H1 (cell line): ENCODE data around the gene BORCS6. TPM values are rescaled to one million over a fixed set of nuclear protein-coding genes. Genes with fewer than 3 reads are reported as not detected.
A peak's percentile ranks its signal among the peaks of the same experiment; 100 is the strongest.

Experiments
- BACH1 ChIP-seq: IDR thresholded peaks from 2 replicates; pipeline ENCODE4 v1.6.1; 2012; ENCODE audit warnings: low read length, improper control_type of control experiment
- BCL11A ChIP-seq, 2 experiments: IDR thresholded peaks; one replicate each; pipeline ENCODE4 v1.6.1; 2011; ENCODE audit warnings: low read depth in 2 of 2, low read length in 2 of 2, mild to moderate bottlenecking in 2 of 2
- BRCA1 ChIP-seq: IDR thresholded peaks from 2 replicates; pipeline ENCODE4 v1.6.1; 2012; ENCODE audit warnings: low read depth, low read length, improper control_type of control experiment
- CEBPB ChIP-seq: IDR thresholded peaks from 2 replicates; pipeline ENCODE4 v1.6.1; 2012; ENCODE audit warnings: low read depth, low read length
- CHD1 ChIP-seq: IDR thresholded peaks from 2 replicates; pipeline ENCODE4 v1.6.1; 2012; ENCODE audit warnings: low read depth, low read length, improper control_type of control experiment
- CHD2 ChIP-seq: IDR thresholded peaks from 2 replicates; pipeline ENCODE4 v1.6.1; 2012; ENCODE audit warnings: low read length, improper control_type of control experiment
- EP300 ChIP-seq, 2 experiments: IDR thresholded peaks; 1 replicate in 1 of 2; 2 replicates in 1 of 2; pipeline ENCODE4 v1.6.1; 2011 to 2012; ENCODE audit warnings: low read depth in 2 of 2, low read length in 2 of 2, mild to moderate bottlenecking in 2 of 2, borderline replicate concordance in 1 of 2, inconsistent platforms in 1 of 2, moderate library complexity in 1 of 2
- JUN ChIP-seq: IDR thresholded peaks from 2 replicates; pipeline ENCODE4 v1.6.1; 2011; ENCODE audit warnings: low read depth, mild to moderate bottlenecking, improper control_type of control experiment, low read length
- KDM1A ChIP-seq: fragments of 200-600, 300-600 bp; sonication (generic); IDR thresholded peaks from 2 replicates; pipeline ENCODE4 v1.7.1; 2016; ENCODE audit warnings: mild to moderate bottlenecking, low read length, borderline replicate concordance
- KDM5A ChIP-seq: fragments of 200-600 bp; IDR thresholded peaks from 2 replicates; pipeline ENCODE4 v1.7.1; 2012; ENCODE audit warnings: mild to moderate bottlenecking, low read length, inconsistent platforms, mixed read lengths
- NANOG ChIP-seq: IDR thresholded peaks from 2 replicates; pipeline ENCODE4 v1.6.1; 2011; ENCODE audit warnings: low read length, low read depth, mild to moderate bottlenecking, inconsistent platforms; ENCODE audit not compliant: insufficient read depth, poor library complexity, severe bottlenecking
- NRF1 ChIP-seq: IDR thresholded peaks from 2 replicates; pipeline ENCODE4 v1.6.1; 2011; ENCODE audit warnings: mild to moderate bottlenecking, low read depth, low read length, improper control_type of control experiment
- PHF8 ChIP-seq: fragments of 200-600 bp; sonication (generic); conservative IDR thresholded peaks from 2 replicates; pipeline ENCODE4 v1.7.1; 2012; ENCODE audit warnings: low read depth, mild to moderate bottlenecking, inconsistent platforms, low read length, moderate library complexity
- POU5F1 ChIP-seq: IDR thresholded peaks from 2 replicates; pipeline ENCODE4 v1.6.1; 2011; ENCODE audit warnings: low read depth, mild to moderate bottlenecking, low read length, moderate library complexity
- SAP30 ChIP-seq: fragments of 300-600 bp; sonication (generic); IDR thresholded peaks from 2 replicates; pipeline ENCODE4 v1.7.1; 2012; ENCODE audit warnings: low read length, moderate library complexity, mild to moderate bottlenecking, inconsistent platforms; ENCODE audit not compliant: insufficient read depth, insufficient replicate concordance
- SIX5 ChIP-seq: IDR thresholded peaks from 2 replicates; pipeline ENCODE4 v1.6.1; 2011; ENCODE audit warnings: mild to moderate bottlenecking, low read depth, low read length
- SP2 ChIP-seq: IDR thresholded peaks from 2 replicates; pipeline ENCODE4 v1.6.1; 2012; ENCODE audit warnings: mild to moderate bottlenecking, low read length, inconsistent platforms
- SUZ12 ChIP-seq: fragments of 200-600 bp; sonication (generic); IDR thresholded peaks from 2 replicates; pipeline ENCODE4 v1.6.1; 2012; ENCODE audit warnings: mild to moderate bottlenecking, inconsistent platforms, low read length, moderate library complexity, mixed read lengths
- TAF1 ChIP-seq: IDR thresholded peaks from 2 replicates; pipeline ENCODE4 v1.6.1; 2011; ENCODE audit warnings: mild to moderate bottlenecking, low read depth, low read length
- TAF7 ChIP-seq: optimal IDR thresholded peaks from 2 replicates; pipeline ENCODE3; 2011; ENCODE audit warnings: low read depth, mild to moderate bottlenecking, inconsistent platforms, low read length, moderate library complexity, borderline replicate concordance
- TCF12 ChIP-seq: IDR thresholded peaks from 2 replicates; pipeline ENCODE4 v1.6.1; 2011; ENCODE audit warnings: low read depth, mild to moderate bottlenecking, low read length
- TEAD4 ChIP-seq: IDR thresholded peaks from 2 replicates; pipeline ENCODE4 v1.6.1; 2012; ENCODE audit warnings: low read depth, low read length, inconsistent platforms, mixed read lengths
- polyA plus RNA-seq, 7 experiments: library from polyadenylated mRNA; depleted of rRNA in 3 of 7; stranded (reverse) in 5 of 7; unstranded in 2 of 7; fragments of >200 nt in 5 of 7; fragments of 200-250 nt in 2 of 7; gene quantifications; 1 replicate in 5 of 7; 2 replicates in 1 of 7; 4 replicates in 1 of 7; pipeline versions ENCODE4 v1.2.1 to v1.2.3, GENCODE V29; 2011 to 2013; ENCODE audit warnings: missing spikeins in 2 of 7, mixed read lengths in 2 of 7
- total RNA-seq: library from RNA; stranded (reverse); fragmentation: NEBNext Ultra II Directional; extraction: Animal tissue kit (Norgen Biotek cat#: 25700); gene quantifications from 2 replicates; pipeline ENCODE4 v1.2.1, GENCODE V29; 2021
- TF ChIP-seq, protein P1 (sequence below): IDR thresholded peaks from 2 replicates; pipeline ENCODE4 v1.6.1; 2012; ENCODE audit warnings: inconsistent platforms
- TF ChIP-seq, protein P2 (sequence below): IDR thresholded peaks from 2 replicates; pipeline ENCODE4 v1.6.1; 2011; ENCODE audit warnings: low read depth, mild to moderate bottlenecking, low read length; ENCODE audit not compliant: insufficient read depth

BORCS6 gene
- total and polyA plus RNA-seq, 2 of the 8 experiments (the other 6 are each of a cell fraction or from before 2014, with no cell fraction given), result 3.3 to 3.6 TPM

DNA sequence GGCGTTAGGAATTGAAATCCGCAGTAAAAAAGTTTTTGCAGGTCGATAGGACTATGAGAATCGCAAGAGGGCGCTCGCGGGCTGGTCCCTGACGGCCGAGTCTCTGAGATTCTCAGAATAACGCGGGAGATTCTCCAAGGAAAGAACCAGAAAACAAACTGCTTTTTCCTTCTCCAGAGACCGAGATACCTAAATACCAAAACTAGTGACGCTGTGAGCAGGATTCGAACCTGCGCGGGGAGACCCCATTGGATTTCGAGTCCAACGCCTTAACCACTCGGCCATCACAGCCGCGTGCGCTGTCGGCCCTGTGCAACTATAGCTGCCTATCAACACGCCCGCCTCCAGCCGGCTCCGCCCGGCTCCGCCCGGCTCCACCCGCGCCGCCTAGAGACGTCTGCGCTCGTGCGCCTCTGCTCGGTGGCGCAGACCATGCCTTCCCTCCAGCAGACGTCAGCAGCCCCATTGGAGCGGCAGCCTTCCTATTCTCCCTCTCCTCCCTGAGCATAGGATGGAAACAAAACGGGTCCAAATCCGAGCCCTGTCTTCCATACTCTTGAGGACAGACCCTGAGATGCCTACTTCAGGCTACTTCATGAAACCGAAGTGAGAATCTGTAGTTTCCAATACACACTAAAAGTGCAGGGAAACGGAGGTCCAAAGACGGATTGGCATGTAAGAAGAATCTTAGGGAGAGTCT lies 51.2 kb downstream of the BORCS6 start (continued):
- TF ChIP-seq TAF7 (peak; percentile 94), SIX5 (no peak), BCL11A (IDR thresholded peaks at IDR 0.05; ENCODE audit: low read depth in 2 of 2, low read length in 2 of 2) (no peak), POU5F1 (0 out of 2 replicates have a peak, but pooled peaks have one; percentile 7), EP300 (IDR thresholded peaks at IDR 0.05; ENCODE audit: borderline replicate concordance in 1 of 2, low read depth in 2 of 2, low read length in 2 of 2) (peak in 1 of 2 experiments; percentile 89; a peak in 1 of 3 replicates), TAF1 (peak; percentile 90), PHF8 (peak; percentile 47; the same call in 1 of the 2 replicates), KDM5A (no peak), KDM1A (peak; percentile 5; the same call in 1 of the 2 replicates), JUN (peak; percentile 94), TCF12 (0 out of 2 replicates have a peak, but pooled peaks have one; percentile 10), SAP30 (no peak), NRF1 (peak; percentile 38; the same call in 1 of the 2 replicates), CEBPB (no peak), SUZ12 (no peak), TEAD4 (peak; percentile 80), SP2 (no peak), CHD2 (peak; percentile 83), BRCA1 (peak; percentile 64), NANOG (peak; percentile 35), CHD1 (no peak), BACH1 (no peak; the same call in 1 of the 2 replicates)
- TF ChIP-seq, protein P1, sequence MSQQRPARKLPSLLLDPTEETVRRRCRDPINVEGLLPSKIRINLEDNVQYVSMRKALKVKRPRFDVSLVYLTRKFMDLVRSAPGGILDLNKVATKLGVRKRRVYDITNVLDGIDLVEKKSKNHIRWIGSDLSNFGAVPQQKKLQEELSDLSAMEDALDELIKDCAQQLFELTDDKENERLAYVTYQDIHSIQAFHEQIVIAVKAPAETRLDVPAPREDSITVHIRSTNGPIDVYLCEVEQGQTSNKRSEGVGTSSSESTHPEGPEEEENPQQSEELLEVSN, result peak; percentile 82
- TF ChIP-seq, protein P2, sequence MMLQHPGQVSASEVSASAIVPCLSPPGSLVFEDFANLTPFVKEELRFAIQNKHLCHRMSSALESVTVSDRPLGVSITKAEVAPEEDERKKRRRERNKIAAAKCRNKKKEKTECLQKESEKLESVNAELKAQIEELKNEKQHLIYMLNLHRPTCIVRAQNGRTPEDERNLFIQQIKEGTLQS, result no peak
